ENCODE data around the gene HEATR9.

The HEATR9 gene

DNA sequence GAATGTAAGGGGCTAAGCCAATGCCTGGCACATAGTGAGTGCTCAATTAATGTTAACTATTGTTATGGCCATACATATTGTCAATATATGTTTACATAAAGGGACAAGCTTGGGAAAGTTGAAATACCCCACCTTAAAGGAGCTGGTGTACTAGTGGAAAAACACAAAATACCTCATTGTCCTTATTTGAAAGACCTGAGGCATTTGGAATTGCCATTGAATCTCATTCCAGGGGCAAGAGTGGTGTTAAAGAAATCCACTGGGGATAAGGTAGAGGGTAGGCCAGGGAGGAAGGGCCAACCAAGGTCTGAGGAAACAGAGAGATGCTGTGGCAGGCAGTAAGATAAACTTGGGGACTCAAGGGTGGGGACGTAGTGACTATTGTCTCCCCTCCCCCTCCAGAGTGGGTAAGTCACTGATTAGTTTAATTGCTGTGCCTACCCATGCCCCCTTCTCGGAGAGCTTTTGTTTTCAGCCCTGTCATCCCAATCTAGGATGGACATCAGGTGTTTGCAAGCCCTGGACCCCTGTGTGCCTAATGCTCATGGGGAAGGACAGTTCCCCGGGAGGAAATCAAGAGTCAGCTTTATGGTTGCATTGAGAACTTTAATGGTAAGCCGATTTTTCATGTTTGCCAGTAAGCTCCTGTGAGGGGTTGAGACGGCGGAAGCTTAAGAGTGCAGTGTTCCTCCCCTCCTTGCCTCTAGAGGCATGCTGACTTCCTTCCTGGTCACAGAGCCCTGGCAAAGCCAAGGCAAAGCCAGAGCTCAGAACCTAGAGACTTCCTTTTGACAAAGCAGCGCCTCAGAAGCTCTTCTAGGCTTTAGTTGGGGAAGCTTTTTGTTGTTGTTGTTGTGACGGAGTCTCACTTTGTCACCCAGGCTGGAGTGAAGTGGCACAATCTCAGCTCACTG lies 2.5 kb upstream of the HEATR9 start:
- ATAC-seq, result peak; percentile 36; the same call in 1 of the 3 replicates
- TF ChIP-seq CREB5 (CRISPR knock-in tag; IDR thresholded peaks at IDR 0.05; ENCODE audit: low read depth) (no peak), ZNF8 (CRISPR knock-in tag; IDR thresholded peaks at IDR 0.05) (no peak), CSRNP3 (CRISPR knock-in tag; IDR thresholded peaks at IDR 0.05) (no peak), PATZ1 (CRISPR knock-in tag; IDR thresholded peaks at IDR 0.05; ENCODE audit: borderline replicate concordance) (no peak), ZFP3 (CRISPR knock-in tag; IDR thresholded peaks at IDR 0.05) (no peak), CSDC2 (CRISPR knock-in tag; IDR thresholded peaks at IDR 0.05) (no peak), SNAI2 (CRISPR knock-in tag; IDR thresholded peaks at IDR 0.05) (no peak), TCF4 (CRISPR knock-in tag; IDR thresholded peaks at IDR 0.05; ENCODE audit: borderline replicate concordance) (no peak), ESRRG (CRISPR knock-in tag; IDR thresholded peaks at IDR 0.05) (no peak), ZC3H10 (CRISPR knock-in tag; IDR thresholded peaks at IDR 0.05) (no peak), RARB (CRISPR knock-in tag; IDR thresholded peaks at IDR 0.05) (no peak), ISL1 (CRISPR knock-in tag; IDR thresholded peaks at IDR 0.05) (no peak), ARNTL (CRISPR knock-in tag; IDR thresholded peaks at IDR 0.05; ENCODE audit: borderline replicate concordance, low read depth) (no peak), ZNF565 (CRISPR knock-in tag; conservative IDR thresholded peaks at IDR 0.05; ENCODE audit: low read depth) (no peak), GLIS3 (CRISPR knock-in tag; IDR thresholded peaks at IDR 0.05) (no peak), ZFP30 (CRISPR knock-in tag; IDR thresholded peaks at IDR 0.05) (no peak), BACH2 (CRISPR knock-in tag; IDR thresholded peaks at IDR 0.05; ENCODE audit: borderline replicate concordance) (no peak), OSR1 (CRISPR knock-in tag; IDR thresholded peaks at IDR 0.05) (no peak), TOX (CRISPR knock-in tag; IDR thresholded peaks at IDR 0.05; ENCODE audit: borderline replicate concordance) (no peak)
- TF ChIP-seq, protein P1, sequence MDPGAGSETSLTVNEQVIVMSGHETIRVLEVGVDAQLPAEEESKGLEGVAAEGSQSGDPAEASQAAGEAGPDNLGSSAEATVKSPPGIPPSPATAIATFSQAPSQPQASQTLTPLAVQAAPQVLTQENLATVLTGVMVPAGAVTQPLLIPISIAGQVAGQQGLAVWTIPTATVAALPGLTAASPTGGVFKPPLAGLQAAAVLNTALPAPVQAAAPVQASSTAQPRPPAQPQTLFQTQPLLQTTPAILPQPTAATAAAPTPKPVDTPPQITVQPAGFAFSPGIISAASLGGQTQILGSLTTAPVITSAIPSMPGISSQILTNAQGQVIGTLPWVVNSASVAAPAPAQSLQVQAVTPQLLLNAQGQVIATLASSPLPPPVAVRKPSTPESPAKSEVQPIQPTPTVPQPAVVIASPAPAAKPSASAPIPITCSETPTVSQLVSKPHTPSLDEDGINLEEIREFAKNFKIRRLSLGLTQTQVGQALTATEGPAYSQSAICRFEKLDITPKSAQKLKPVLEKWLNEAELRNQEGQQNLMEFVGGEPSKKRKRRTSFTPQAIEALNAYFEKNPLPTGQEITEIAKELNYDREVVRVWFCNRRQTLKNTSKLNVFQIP (CRISPR knock-in tag; IDR thresholded peaks at IDR 0.05; ENCODE audit: borderline replicate concordance, low read depth), result no peak

DNA sequence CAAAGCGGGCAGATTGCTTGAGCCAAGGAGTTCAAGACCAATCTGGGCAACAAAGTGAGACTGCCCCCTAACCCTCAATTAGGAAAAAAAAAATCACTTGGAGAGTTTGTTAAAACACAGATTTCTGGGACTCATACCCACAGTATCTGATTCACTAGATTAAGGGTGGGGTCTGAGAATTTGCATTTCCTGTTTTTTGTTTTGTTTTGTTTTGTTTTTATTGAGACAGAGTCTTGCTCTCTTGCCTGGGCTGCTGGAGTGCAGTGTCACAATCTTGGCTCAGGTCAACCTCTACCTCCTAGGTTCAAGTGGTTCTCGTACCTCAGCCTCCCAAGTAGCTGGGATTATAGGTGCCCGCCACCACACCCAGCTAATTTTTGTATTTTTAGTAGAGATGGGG lies 1.1 kb downstream of the HEATR9 start:
- no peak for ATAC-seq
- TF ChIP-seq CSRNP3 (CRISPR knock-in tag; IDR thresholded peaks at IDR 0.05) (no peak), SNAI2 (CRISPR knock-in tag; IDR thresholded peaks at IDR 0.05) (no peak), ZFP30 (CRISPR knock-in tag; IDR thresholded peaks at IDR 0.05) (no peak), OSR1 (CRISPR knock-in tag; IDR thresholded peaks at IDR 0.05) (no peak), ZNF70 (CRISPR knock-in tag; IDR thresholded peaks at IDR 0.05) (no peak), PPARA (CRISPR knock-in tag; IDR thresholded peaks at IDR 0.05; ENCODE audit: borderline replicate concordance) (no peak), ZNF8 (CRISPR knock-in tag; IDR thresholded peaks at IDR 0.05) (no peak)
